ENCODE data around the gene MED25.

DNA sequence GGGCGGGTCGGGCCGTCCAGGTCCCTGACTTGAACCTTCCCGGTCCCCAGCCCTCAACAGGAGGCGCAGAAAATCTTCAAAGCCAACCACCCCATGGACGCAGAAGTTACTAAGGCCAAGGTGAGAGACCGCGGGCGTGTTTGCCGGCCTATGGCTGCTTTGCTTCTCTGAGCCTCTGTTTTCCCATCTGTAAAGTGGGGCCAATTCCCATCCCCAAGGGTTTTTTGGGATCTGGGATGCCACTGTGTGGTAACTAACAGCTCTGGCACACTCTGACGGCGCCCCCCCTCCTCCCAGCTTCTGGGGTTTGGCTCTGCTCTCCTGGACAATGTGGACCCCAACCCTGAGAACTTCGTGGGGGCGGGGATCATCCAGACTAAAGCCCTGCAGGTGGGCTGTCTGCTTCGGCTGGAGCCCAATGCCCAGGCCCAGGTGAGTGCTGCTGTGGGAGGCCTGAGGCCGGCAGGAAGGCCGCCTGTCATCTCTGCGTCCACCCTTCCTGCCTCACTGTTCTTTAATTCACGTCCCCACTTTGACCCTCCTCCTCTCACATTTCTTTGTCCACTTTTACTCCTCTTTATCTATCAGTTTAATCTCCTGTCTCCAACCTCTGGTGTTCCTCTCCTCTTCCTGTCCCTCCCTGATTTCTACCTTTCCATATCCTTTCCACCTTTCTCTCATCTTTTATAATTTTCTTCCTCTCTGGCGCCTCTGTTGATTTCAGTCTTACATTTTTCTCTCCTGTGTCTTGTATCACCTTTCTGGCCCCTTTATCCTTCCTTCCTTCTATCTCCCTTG is 12.1 kb upstream of the MED25 start:
- TF ChIP-seq, protein P1, sequence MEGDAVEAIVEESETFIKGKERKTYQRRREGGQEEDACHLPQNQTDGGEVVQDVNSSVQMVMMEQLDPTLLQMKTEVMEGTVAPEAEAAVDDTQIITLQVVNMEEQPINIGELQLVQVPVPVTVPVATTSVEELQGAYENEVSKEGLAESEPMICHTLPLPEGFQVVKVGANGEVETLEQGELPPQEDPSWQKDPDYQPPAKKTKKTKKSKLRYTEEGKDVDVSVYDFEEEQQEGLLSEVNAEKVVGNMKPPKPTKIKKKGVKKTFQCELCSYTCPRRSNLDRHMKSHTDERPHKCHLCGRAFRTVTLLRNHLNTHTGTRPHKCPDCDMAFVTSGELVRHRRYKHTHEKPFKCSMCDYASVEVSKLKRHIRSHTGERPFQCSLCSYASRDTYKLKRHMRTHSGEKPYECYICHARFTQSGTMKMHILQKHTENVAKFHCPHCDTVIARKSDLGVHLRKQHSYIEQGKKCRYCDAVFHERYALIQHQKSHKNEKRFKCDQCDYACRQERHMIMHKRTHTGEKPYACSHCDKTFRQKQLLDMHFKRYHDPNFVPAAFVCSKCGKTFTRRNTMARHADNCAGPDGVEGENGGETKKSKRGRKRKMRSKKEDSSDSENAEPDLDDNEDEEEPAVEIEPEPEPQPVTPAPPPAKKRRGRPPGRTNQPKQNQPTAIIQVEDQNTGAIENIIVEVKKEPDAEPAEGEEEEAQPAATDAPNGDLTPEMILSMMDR (conservative IDR thresholded peaks at IDR 0.05; ENCODE audit: low read depth in 2 of 2) = no peak
- TF ChIP-seq EZH2 (IDR thresholded peaks at IDR 0.05; ENCODE audit: low read depth, unreplicated experiment) (no peak), JUNB (IDR thresholded peaks at IDR 0.05; ENCODE audit: unreplicated experiment) (no peak), EZH2phosphoT487 (IDR thresholded peaks at IDR 0.05; ENCODE audit: unreplicated experiment) (no peak), POLR2AphosphoS5 (IDR thresholded peaks at IDR 0.05; ENCODE audit: low read depth) (no peak), ZNF114 (CRISPR knock-in tag; IDR thresholded peaks at IDR 0.05) (no peak), CREB1 (CRISPR knock-in tag; IDR thresholded peaks at IDR 0.05; ENCODE audit: low read depth) (no peak), NANOG (IDR thresholded peaks at IDR 0.05; ENCODE audit: borderline replicate concordance) (no peak), STAT1 (IDR thresholded peaks at IDR 0.05; ENCODE audit: unreplicated experiment) (no peak), ZNF331 (CRISPR knock-in tag; IDR thresholded peaks at IDR 0.05; ENCODE audit: low read depth) (no peak)
- TF ChIP-seq, protein P2, sequence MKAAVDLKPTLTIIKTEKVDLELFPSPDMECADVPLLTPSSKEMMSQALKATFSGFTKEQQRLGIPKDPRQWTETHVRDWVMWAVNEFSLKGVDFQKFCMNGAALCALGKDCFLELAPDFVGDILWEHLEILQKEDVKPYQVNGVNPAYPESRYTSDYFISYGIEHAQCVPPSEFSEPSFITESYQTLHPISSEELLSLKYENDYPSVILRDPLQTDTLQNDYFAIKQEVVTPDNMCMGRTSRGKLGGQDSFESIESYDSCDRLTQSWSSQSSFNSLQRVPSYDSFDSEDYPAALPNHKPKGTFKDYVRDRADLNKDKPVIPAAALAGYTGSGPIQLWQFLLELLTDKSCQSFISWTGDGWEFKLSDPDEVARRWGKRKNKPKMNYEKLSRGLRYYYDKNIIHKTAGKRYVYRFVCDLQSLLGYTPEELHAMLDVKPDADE (IDR thresholded peaks at IDR 0.05) = no peak
- TF ChIP-seq, protein P3, sequence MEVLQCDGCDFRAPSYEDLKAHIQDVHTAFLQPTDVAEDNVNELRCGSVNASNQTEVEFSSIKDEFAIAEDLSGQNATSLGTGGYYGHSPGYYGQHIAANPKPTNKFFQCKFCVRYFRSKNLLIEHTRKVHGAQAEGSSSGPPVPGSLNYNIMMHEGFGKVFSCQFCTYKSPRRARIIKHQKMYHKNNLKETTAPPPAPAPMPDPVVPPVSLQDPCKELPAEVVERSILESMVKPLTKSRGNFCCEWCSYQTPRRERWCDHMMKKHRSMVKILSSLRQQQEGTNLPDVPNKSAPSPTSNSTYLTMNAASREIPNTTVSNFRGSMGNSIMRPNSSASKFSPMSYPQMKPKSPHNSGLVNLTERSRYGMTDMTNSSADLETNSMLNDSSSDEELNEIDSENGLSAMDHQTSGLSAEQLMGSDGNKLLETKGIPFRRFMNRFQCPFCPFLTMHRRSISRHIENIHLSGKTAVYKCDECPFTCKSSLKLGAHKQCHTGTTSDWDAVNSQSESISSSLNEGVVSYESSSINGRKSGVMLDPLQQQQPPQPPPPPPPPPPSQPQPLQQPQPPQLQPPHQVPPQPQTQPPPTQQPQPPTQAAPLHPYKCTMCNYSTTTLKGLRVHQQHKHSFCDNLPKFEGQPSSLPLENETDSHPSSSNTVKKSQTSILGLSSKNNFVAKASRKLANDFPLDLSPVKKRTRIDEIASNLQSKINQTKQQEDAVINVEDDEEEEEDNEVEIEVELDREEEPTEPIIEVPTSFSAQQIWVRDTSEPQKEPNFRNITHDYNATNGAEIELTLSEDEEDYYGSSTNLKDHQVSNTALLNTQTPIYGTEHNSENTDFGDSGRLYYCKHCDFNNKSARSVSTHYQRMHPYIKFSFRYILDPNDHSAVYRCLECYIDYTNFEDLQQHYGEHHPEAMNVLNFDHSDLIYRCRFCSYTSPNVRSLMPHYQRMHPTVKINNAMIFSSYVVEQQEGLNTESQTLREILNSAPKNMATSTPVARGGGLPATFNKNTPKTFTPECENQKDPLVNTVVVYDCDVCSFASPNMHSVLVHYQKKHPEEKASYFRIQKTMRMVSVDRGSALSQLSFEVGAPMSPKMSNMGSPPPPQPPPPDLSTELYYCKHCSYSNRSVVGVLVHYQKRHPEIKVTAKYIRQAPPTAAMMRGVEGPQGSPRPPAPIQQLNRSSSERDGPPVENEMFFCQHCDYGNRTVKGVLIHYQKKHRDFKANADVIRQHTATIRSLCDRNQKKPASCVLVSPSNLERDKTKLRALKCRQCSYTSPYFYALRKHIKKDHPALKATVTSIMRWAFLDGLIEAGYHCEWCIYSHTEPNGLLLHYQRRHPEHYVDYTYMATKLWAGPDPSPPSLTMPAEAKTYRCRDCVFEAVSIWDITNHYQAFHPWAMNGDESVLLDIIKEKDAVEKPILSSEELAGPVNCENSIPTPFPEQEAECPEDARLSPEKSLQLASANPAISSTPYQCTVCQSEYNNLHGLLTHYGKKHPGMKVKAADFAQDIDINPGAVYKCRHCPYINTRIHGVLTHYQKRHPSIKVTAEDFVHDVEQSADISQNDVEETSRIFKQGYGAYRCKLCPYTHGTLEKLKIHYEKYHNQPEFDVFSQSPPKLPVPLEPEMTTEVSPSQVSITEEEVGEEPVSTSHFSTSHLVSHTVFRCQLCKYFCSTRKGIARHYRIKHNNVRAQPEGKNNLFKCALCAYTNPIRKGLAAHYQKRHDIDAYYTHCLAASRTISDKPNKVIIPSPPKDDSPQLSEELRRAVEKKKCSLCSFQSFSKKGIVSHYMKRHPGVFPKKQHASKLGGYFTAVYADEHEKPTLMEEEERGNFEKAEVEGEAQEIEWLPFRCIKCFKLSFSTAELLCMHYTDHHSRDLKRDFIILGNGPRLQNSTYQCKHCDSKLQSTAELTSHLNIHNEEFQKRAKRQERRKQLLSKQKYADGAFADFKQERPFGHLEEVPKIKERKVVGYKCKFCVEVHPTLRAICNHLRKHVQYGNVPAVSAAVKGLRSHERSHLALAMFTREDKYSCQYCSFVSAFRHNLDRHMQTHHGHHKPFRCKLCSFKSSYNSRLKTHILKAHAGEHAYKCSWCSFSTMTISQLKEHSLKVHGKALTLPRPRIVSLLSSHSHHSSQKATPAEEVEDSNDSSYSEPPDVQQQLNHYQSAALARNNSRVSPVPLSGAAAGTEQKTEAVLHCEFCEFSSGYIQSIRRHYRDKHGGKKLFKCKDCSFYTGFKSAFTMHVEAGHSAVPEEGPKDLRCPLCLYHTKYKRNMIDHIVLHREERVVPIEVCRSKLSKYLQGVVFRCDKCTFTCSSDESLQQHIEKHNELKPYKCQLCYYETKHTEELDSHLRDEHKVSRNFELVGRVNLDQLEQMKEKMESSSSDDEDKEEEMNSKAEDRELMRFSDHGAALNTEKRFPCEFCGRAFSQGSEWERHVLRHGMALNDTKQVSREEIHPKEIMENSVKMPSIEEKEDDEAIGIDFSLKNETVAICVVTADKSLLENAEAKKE (CRISPR knock-in tag; IDR thresholded peaks at IDR 0.05) = no peak
- TF ChIP-seq, protein P4, sequence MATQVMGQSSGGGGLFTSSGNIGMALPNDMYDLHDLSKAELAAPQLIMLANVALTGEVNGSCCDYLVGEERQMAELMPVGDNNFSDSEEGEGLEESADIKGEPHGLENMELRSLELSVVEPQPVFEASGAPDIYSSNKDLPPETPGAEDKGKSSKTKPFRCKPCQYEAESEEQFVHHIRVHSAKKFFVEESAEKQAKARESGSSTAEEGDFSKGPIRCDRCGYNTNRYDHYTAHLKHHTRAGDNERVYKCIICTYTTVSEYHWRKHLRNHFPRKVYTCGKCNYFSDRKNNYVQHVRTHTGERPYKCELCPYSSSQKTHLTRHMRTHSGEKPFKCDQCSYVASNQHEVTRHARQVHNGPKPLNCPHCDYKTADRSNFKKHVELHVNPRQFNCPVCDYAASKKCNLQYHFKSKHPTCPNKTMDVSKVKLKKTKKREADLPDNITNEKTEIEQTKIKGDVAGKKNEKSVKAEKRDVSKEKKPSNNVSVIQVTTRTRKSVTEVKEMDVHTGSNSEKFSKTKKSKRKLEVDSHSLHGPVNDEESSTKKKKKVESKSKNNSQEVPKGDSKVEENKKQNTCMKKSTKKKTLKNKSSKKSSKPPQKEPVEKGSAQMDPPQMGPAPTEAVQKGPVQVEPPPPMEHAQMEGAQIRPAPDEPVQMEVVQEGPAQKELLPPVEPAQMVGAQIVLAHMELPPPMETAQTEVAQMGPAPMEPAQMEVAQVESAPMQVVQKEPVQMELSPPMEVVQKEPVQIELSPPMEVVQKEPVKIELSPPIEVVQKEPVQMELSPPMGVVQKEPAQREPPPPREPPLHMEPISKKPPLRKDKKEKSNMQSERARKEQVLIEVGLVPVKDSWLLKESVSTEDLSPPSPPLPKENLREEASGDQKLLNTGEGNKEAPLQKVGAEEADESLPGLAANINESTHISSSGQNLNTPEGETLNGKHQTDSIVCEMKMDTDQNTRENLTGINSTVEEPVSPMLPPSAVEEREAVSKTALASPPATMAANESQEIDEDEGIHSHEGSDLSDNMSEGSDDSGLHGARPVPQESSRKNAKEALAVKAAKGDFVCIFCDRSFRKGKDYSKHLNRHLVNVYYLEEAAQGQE (IDR thresholded peaks at IDR 0.05; ENCODE audit: unreplicated experiment) = no peak

All from GM23338 (cell line).